SU-DHL-6 (cell line): ENCODE results near the gene OR2AT4.

Experiments
- H2AFZ ChIP-seq: fragments of 200-600 bp; sonication (generic); 2 replicates; pipeline ENCODE4 v1.6.1; 2014; ENCODE audit warnings: low read depth, mild to moderate bottlenecking, moderate library complexity, mixed read lengths, antibody characterized with exemption, low read length; ENCODE audit not compliant: severe bottlenecking
- H3F3A ChIP-seq: fragments of 200-600 bp; shearing (Covaris generic); 2 replicates; pipeline ENCODE4 v1.6.0; 2016; ENCODE audit warnings: antibody characterized with exemption, mild to moderate bottlenecking; ENCODE audit not compliant: insufficient read depth
- H3K27ac ChIP-seq: fragments of 200-600 bp; sonication (generic); 2 replicates; pipeline ENCODE4 v1.5.1; 2016; ENCODE audit warnings: low read depth, mild to moderate bottlenecking, low read length, moderate library complexity, mixed read lengths
- H3K27me3 ChIP-seq: fragments of 200-600 bp; sonication (generic), shearing (Covaris generic); 2 replicates; pipeline ENCODE4 v1.6.0; 2014; ENCODE audit warnings: mild to moderate bottlenecking, low read length
- H3K36me3 ChIP-seq: fragments of 200-600 bp; sonication (generic); 2 replicates; pipeline ENCODE4 v1.6.1; 2014; ENCODE audit warnings: mild to moderate bottlenecking, low read length, mixed read lengths
- H3K4me2 ChIP-seq: fragments of 300-600, 200-600 bp; shearing (Covaris generic), sonication (generic); 2 replicates; pipeline ENCODE4 v1.6.0; 2014; ENCODE audit warnings: low read length, low read depth, mild to moderate bottlenecking; ENCODE audit not compliant: poor library complexity, severe bottlenecking
- H3K4me3 ChIP-seq: fragments of 200-600 bp; sonication (generic); 2 replicates; pipeline ENCODE4 v1.5.1; 2014; ENCODE audit warnings: antibody characterized with exemption, low read length, mild to moderate bottlenecking, mixed read lengths; ENCODE audit not compliant: insufficient read depth, poor library complexity, severe bottlenecking
- H3K79me2 ChIP-seq: fragments of 200-600 bp; sonication (generic); 2 replicates; pipeline ENCODE4 v1.6.1; 2014; ENCODE audit warnings: mild to moderate bottlenecking, low read length, moderate library complexity; ENCODE audit not compliant: insufficient read depth
- H3K9ac ChIP-seq: fragments of 200-600 bp; sonication (generic); 2 replicates; pipeline ENCODE4 v1.7.0; 2014; ENCODE audit warnings: mild to moderate bottlenecking, low read length
- H3K9me2 ChIP-seq: fragments of 200-600 bp; sonication (generic); replicated peaks from 2 replicates; pipeline ENCODE4 v1.6.1; 2014; ENCODE audit warnings: low read length; ENCODE audit not compliant: insufficient read depth
- H3K9me3 ChIP-seq: fragments of 200-600 bp; sonication (generic); 2 replicates; pipeline ENCODE4 v1.6.1; 2014; ENCODE audit warnings: low read length, mixed read lengths; ENCODE audit not compliant: insufficient read depth
- H4K20me1 ChIP-seq: fragments of 200-600 bp; sonication (generic); 2 replicates; pipeline ENCODE4 v1.6.1; 2014; ENCODE audit warnings: low read depth, mild to moderate bottlenecking, antibody characterized with exemption, low read length, moderate library complexity, mixed read lengths
- CTCF ChIP-seq: fragments of 200-600 bp; sonication (generic); IDR thresholded peaks from one replicate; pipeline ENCODE4 v1.5.1; 2017; ENCODE audit warnings: antibody characterized with exemption, mild to moderate bottlenecking, low read length, moderate library complexity; ENCODE audit not compliant: insufficient read depth, poor library complexity, severe bottlenecking
- EZH2phosphoT487 ChIP-seq: fragments of 200-600 bp; sonication (generic), shearing (Covaris generic); conservative IDR thresholded peaks from 2 replicates; pipeline ENCODE4 v1.6.1; 2018; ENCODE audit warnings: mild to moderate bottlenecking, antibody characterized with exemption, low read length, moderate library complexity, mixed read lengths

The OR2AT4 gene

GRCh38 chr11:75096456-75097172 is at the start of gene OR2AT4:
Gene OR2AT4 (minus strand): TSS chr11:75096876.
- TF ChIP-seq EZH2phosphoT487 (no peak), CTCF (no peak)
- no peaks in the 10 kb centered on the region for H3K9me2 ChIP-seq
- no peaks in the 10 kb centered on the region for H3K9me3 ChIP-seq
- H3K36me3 ChIP-seq = no peaks in the 10 kb centered on the region
- no peak within 1 kb of the TSS for H3K9ac ChIP-seq
- H3K27ac ChIP-seq = no peak within 1 kb of the TSS
- H2AFZ ChIP-seq = no peak within 1 kb of the TSS
- no peak within 1 kb of the TSS for H3K4me3 ChIP-seq
- H3K4me2 ChIP-seq = no peak within 1 kb of the TSS
- no peaks in the 10 kb centered on the region for H3K27me3 ChIP-seq
- H3K79me2 ChIP-seq = no peaks in the 10 kb centered on the region
- no peaks in the 10 kb centered on the region for H4K20me1 ChIP-seq
- H3F3A ChIP-seq = no peaks in the 10 kb centered on the region

- Histone ChIP-seq H3K79me2 (no peaks in the 10 kb centered on the region), H2AFZ (no peak overlapping the region), H3K27me3 (no peaks in the 10 kb centered on the region), H3F3A (no peaks in the 10 kb centered on the region), H3K27ac (no peak overlapping the region), H4K20me1 (no peaks in the 10 kb centered on the region), H3K36me3 (no peaks in the 10 kb centered on the region), H3K4me3 (no peak overlapping the region), H3K9me2 (no peaks in the 10 kb centered on the region), H3K9ac (no peak overlapping the region), H3K9me3 (no peaks in the 10 kb centered on the region), H3K4me2 (no peak overlapping the region)
- TF ChIP-seq CTCF (no peak), EZH2phosphoT487 (no peak)
These were observed 49.4 kb upstream of the OR2AT4 start for GRCh38 chr11:75145972-75146519.

GRCh38 chr11:75145196-75145971 is 48.7 kb upstream of the OR2AT4 start:
- Histone ChIP-seq H3K27ac (no peak overlapping the region), H3K36me3 (no peaks in the 10 kb centered on the region), H3K9ac (no peak overlapping the region), H3K4me2 (no peak overlapping the region), H3K9me2 (no peaks in the 10 kb centered on the region), H2AFZ (no peak overlapping the region), H3F3A (no peaks in the 10 kb centered on the region), H3K9me3 (no peaks in the 10 kb centered on the region), H3K79me2 (no peaks in the 10 kb centered on the region), H3K27me3 (no peaks in the 10 kb centered on the region), H4K20me1 (no peaks in the 10 kb centered on the region), H3K4me3 (no peak overlapping the region)
- TF ChIP-seq EZH2phosphoT487 (no peak), CTCF (no peak)
